Measurements from ENCODE around the gene STK4. TPM values are rescaled to one million over a fixed set of nuclear protein-coding genes. Genes with fewer than 3 reads are reported as not detected.
"Not testable (repeated sequence)": the region's sequence is repeated elsewhere in the genome, so short reads cannot be mapped to it uniquely, and the experiment has no call there.

The STK4 gene
- total RNA-seq, 1 experiment from 2014 or later, result 19.5 TPM

DNA sequence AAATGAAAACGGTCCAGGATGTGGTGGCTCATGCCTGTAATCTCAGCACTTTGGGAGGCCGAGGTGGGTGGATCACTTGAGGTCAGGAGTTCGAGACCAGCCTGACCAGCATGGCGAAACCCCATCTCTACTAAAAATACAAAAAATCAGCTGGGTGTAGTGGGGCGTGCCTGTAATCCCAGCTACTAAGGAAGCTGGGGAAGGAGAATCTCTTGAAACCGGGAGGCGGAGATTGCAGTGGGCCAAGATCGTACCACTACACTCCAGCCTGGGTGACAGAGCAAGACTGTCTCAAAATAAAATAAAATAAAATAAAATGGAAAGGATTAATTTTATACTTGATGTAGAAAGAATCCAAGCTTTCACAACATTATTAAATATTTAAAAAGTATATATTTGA lies 47.8 kb downstream of the STK4 start:
- peaks cover 76% of the 10 kb centered on the region for H3K4me1 ChIP-seq (replicated peaks)
- not testable (repeated sequence) for DNase-seq (ENCODE audit: low read depth in 1 of 2, low spot score in 2 of 2)

DNA sequence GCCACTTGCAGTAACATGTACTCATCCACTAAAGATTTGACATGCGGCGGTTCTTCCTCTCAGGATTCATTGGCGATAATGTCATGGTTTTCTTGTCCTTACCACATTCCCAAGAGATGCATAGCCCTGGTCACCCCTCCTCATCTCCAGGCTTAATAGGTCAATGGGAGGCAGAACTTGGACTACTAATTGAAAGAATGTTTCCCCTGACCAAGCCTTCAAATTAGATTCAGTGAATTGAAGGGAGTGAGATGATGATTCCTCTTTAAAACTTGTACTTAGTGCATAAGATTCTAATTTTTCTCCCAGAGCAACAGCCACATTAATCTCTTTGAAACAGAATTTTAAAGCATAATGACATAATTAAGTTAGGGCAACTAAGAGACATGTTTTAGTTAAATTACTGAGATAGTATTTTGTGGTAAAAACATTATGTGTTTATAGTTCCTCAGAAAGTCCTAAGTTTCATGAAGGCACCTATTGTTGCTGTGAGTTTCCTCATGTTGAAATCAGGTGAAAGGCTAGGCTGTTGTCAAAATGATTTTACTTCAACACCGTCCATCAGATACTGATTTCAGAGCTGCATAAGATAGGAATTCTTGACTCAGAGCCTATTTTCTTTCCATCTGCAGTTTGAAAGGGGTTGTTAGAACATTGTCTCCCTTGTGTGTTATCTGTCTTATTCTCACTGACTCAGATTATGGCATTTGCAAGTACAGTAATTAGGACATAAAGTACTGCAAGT lies 48.5 kb downstream of the STK4 start:
- H3K4me3 ChIP-seq, result no peak overlapping the region

More for the DNA sequence above, 47.8 kb downstream of the STK4 start:
- not testable (repeated sequence) for H3K9me3 ChIP-seq (replicated peaks); H3K4me3 ChIP-seq; H3K27me3 ChIP-seq (replicated peaks)
- H3K27ac ChIP-seq, result peak overlapping the region; percentile 81
- peaks cover 16% of the 10 kb centered on the region; the same call in 1 of the 2 replicates for H3K36me3 ChIP-seq

DNA sequence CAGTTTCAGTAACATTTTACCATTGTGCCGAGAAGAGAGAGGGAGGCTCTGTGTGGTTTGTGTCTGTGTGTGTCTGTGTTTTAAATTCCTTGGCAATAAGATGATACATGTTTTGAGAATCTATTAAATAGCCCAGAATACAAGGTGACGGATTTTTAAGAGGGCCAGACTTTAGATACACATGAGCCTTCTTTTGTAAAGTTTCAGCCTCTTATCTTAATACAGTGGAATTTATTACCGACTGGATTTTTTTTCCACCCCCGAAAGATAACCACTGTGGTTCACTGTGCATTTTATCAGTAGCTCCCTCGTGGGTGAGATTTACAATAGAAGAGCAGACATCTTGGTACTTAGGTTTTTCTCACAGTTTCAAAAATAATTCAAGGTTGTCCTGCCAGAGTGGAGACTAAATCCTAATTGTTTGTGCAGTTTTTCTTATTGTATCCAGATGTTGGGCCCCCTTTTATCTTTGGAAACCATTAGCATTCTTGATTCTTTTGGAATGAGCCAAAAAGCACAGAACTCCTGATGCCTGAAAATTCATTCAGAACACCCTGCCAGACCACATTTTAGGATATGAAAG lies 49.9 kb downstream of the STK4 start:
- DNase-seq (ENCODE audit: low read depth in 1 of 2, low spot score in 2 of 2), result peak in 1 of 2 experiments; percentile 72
- no peaks in the 10 kb centered on the region for H3K27me3 ChIP-seq (replicated peaks)
- H3K9me3 ChIP-seq (replicated peaks), result no peaks in the 10 kb centered on the region
- peaks cover 10% of the 10 kb centered on the region; the same call in 1 of the 2 replicates for H3K36me3 ChIP-seq
- no peak overlapping the region for H3K4me3 ChIP-seq
- peaks cover 67% of the 10 kb centered on the region for H3K4me1 ChIP-seq (replicated peaks)
- peak overlapping the region; percentile 81 for H3K27ac ChIP-seq

More for the DNA sequence above, 48.5 kb downstream of the STK4 start:
- Histone ChIP-seq H3K27ac (peak overlapping the region; percentile 81), H3K9me3 (replicated peaks) (no peaks in the 10 kb centered on the region), H3K4me1 (replicated peaks) (peaks cover 76% of the 10 kb centered on the region), H3K27me3 (replicated peaks) (no peaks in the 10 kb centered on the region), H3K36me3 (peaks cover 16% of the 10 kb centered on the region; the same call in 1 of the 2 replicates)
- DNase-seq (ENCODE audit: low read depth in 1 of 2, low spot score in 2 of 2), result peak; percentile 58 to 62

DNA sequence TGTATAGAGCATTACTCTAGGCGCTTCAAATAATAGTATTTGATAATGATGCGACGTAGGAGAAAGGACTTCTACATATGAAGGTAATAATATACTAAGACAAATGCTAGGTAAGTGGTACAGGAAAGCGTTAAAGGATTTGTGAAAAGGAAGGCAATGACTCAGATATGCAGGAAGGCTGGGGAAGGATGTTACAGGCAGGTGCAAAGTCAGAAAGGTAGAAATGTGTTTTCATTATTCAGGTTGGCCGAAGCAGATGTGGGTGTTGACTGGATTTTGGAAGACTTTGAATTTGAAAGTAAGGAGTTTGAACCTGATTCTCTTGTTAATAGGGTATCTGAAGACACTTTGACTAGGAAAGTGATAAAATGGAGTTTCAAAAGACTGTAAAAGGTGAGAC lies 51.0 kb downstream of the STK4 start:
- peaks cover 58% of the 10 kb centered on the region for H3K4me1 ChIP-seq (replicated peaks)
- H3K27ac ChIP-seq, result no peak overlapping the region
- H3K36me3 ChIP-seq, result peaks cover 10% of the 10 kb centered on the region; the same call in 1 of the 2 replicates
- H3K9me3 ChIP-seq (replicated peaks), result no peaks in the 10 kb centered on the region
- no peak overlapping the region for H3K4me3 ChIP-seq
- H3K27me3 ChIP-seq (replicated peaks), result no peaks in the 10 kb centered on the region
- DNase-seq (ENCODE audit: low read depth in 1 of 2, low spot score in 2 of 2), result no peak

DNA sequence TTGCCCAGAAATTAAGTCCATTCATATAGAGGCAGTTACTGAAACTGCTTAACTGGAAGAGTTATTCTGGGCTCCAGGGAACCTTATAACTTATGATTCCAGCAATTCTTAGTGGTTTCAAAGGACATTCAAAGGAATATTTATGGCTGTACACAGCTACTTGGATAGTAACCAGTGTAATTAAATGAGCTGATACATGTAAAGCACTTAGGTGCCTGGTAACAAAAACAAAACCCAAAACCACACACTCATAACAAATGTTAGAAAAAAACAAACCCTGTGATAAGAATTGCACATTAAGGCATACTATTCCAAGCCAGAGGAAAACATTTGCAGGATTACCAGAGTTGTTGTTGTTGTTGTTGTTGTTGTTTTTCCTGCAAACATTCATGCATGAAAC lies 51.5 kb downstream of the STK4 start:
- no peak overlapping the region for H3K27ac ChIP-seq
- H3K4me1 ChIP-seq (replicated peaks), result peaks cover 55% of the 10 kb centered on the region
- H3K27me3 ChIP-seq (replicated peaks), result no peaks in the 10 kb centered on the region
- DNase-seq (ENCODE audit: low read depth in 1 of 2, low spot score in 2 of 2), result no peak
- no peak overlapping the region for H3K4me3 ChIP-seq
- peaks cover 10% of the 10 kb centered on the region; the same call in 1 of the 2 replicates for H3K36me3 ChIP-seq
- no peaks in the 10 kb centered on the region for H3K9me3 ChIP-seq (replicated peaks)

DNA sequence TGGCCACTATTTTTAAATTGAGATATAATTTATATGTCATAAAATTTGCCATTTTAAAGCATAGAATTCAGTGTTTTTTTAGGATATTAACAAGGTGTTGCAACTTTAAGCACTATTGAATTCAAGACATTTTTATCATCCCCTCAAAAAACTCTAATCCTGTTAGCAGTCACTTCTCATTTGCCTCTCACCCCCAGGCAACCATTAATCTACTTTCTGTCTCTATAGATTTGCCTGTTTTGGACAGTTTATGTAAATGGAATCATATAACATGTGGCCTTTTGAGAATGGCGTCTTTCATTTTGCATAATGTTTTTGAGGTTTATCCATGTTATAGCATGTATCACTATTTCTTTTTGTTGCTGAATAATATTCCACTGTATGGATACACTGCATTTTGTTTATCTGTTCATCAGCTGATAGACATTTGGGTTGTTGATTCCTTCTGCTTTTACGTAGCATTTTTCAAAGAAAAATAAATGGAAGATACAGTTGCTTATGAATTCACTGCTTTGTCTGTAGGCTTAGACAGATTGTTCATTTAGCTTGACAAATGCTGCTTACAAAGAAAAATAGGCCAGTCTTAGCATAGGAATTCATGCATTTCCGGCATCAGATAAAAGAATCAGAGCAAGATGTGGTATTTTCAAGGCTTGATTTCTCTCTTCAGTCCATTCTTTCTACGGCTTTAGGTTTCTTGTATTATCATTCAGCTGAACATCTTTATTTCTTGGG lies 52.9 kb downstream of the STK4 start:
- Histone ChIP-seq H3K36me3 (peaks cover 14% of the 10 kb centered on the region; the same call in 1 of the 2 replicates), H3K4me1 (replicated peaks) (peaks cover 42% of the 10 kb centered on the region), H3K4me3 (no peak overlapping the region), H3K27me3 (replicated peaks) (no peaks in the 10 kb centered on the region), H3K27ac (no peak overlapping the region), H3K9me3 (replicated peaks) (no peaks in the 10 kb centered on the region)
- no peak for DNase-seq (ENCODE audit: low read depth in 1 of 2, low spot score in 2 of 2)

DNA sequence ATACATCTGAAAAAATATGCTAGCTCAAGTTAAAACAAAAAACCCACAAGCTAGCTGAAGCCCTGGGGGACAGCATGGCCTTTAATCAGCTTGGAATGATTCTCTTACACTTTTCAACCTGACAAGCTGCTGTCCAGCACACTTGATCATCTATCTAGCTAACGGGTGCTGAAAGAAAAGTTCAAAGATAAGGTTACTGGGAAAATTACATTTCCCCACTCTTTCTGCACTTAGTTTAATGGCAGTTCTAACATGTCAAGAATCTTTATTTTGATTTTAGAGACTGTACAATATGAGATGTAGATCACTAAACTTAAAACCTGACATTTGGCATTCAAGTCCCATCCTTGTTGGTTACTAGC lies 53.4 kb downstream of the STK4 start:
- no peaks in the 10 kb centered on the region for H3K9me3 ChIP-seq (replicated peaks)
- H3K4me3 ChIP-seq, result no peak overlapping the region
- no peak overlapping the region for H3K27ac ChIP-seq
- no peak for DNase-seq (ENCODE audit: low read depth in 1 of 2, low spot score in 2 of 2)
- H3K4me1 ChIP-seq (replicated peaks), result peaks cover 36% of the 10 kb centered on the region
- peaks cover 14% of the 10 kb centered on the region; the same call in 1 of the 2 replicates for H3K36me3 ChIP-seq
- no peaks in the 10 kb centered on the region for H3K27me3 ChIP-seq (replicated peaks)

DNA sequence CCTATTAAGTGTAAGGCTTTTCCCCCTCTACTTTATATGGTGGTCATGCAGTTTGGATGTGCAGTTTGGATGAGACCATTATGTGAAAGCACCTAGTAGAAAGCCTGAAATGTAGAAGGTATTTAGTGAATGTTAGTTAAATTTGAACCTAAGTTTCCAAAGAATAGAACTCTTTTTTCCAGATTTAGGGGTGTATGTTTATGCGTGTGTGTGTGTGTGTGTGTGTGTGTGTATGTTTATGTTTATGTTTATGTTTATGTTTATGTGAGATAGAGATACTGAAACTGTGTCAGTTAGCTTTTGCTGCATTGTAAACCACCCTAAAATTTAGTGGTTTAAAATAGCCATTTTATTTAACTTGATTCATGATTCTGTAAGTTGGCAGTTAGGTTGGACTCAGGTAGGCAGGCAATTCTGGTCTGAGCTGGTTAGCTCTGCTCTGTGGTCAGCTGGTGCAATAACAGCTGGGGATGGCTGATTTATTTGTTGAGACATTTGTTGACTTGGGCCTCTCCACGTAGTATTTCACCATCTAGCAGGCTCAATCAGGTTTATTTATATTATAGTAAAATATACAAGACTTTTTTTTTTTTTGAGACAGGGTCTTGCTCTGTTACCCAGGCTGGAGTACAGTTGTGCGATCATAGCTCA lies 54.0 kb downstream of the STK4 start:
- Histone ChIP-seq H3K27me3 (replicated peaks) (no peaks in the 10 kb centered on the region), H3K27ac (no peak overlapping the region), H3K4me3 (no peak overlapping the region), H3K4me1 (replicated peaks) (peaks cover 30% of the 10 kb centered on the region), H3K9me3 (replicated peaks) (no peaks in the 10 kb centered on the region), H3K36me3 (peaks cover 19% of the 10 kb centered on the region)
- no peak for DNase-seq (ENCODE audit: low read depth in 1 of 2, low spot score in 2 of 2)

DNA sequence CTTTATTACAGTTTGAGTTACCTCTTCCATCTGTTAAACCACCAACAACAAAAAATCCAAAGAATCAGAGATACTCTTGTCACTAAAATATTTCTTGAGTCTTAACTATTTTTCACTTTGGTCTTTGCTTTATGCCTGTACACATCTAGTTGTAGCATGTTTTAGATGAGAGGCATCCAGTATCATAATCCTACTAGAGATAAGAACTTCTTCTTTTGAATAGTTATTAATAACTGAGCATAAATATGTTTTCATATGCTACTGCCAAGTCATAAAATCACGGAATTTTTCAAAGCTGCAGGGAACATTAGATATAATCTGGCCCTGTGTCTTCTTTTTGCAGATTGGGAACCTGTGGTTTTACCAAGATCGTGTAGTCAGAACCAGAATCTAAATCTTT lies 55.3 kb downstream of the STK4 start:
- Histone ChIP-seq H3K4me1 (replicated peaks) (peaks cover 17% of the 10 kb centered on the region), H3K27me3 (replicated peaks) (no peaks in the 10 kb centered on the region), H3K4me3 (no peak overlapping the region), H3K9me3 (replicated peaks) (no peaks in the 10 kb centered on the region), H3K27ac (no peak overlapping the region), H3K36me3 (peaks cover 31% of the 10 kb centered on the region)
- no peak for DNase-seq (ENCODE audit: low read depth in 1 of 2, low spot score in 2 of 2)

DNA sequence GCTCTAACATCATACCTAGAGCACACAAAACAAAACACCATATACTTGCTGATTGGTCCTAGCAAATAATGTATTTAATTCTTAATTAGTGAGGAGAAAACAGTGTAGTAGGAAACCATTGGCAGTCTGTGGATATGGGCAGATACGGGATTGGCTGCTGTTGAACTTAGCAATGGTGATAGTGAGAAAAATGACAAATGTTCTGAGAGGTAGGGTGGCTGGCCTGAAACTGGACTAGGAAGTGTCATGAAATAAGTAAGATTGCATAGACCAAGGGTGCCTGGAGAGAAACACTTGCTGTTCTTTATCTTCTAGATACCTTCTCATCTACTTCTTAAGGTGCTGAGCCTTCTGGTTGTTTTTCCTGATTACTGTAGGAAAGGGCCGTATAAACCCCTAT lies 56.8 kb downstream of the STK4 start:
- H3K4me1 ChIP-seq (replicated peaks); H3K4me3 ChIP-seq; H3K27me3 ChIP-seq (replicated peaks); H3K27ac ChIP-seq; DNase-seq (ENCODE audit: low read depth in 1 of 2, low spot score in 2 of 2); H3K9me3 ChIP-seq (replicated peaks): not testable (repeated sequence)
- peaks cover 25% of the 10 kb centered on the region for H3K36me3 ChIP-seq

DNA sequence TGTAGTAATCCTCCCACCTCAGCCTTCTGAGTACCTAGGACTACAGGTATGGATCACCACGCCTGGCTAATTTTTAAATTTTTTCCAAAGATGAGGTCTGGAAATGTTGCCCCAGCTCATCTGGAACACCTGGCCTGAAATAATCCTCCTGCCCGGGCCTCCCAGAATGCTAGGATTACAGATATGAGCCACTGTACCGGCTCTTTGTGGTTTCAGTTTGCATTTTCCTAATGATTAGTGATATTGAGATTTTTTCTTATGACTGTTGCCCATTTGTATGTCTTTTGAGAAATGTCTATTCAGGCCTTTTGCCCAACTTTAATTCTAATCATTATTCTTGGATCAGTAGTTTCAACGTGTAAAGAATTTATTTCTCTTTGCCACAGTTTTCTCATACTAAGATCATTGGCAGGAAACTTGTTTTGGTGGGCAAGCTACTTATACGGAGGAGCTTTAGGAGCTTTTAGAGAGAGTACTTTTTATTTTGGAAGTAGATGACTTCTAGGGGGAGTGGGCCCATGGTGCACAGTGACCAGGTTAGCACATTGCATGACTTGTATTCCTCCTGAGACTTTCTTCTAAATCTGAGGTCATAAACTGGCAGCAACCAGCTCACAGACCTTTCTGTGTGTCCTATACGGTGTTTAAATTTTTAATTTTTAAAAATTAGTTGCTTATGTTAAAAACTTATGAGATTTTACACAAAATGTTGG lies 62.3 kb downstream of the STK4 start:
- no peak for DNase-seq (ENCODE audit: low read depth in 1 of 2, low spot score in 2 of 2)
- no peak overlapping the region for H3K4me3 ChIP-seq
- no peak overlapping the region for H3K27ac ChIP-seq
- H3K27me3 ChIP-seq (replicated peaks), result no peaks in the 10 kb centered on the region
- H3K9me3 ChIP-seq (replicated peaks), result no peaks in the 10 kb centered on the region
- peaks cover 10% of the 10 kb centered on the region; the same call in 1 of the 2 replicates for H3K4me1 ChIP-seq (replicated peaks)
- H3K36me3 ChIP-seq, result peaks cover 25% of the 10 kb centered on the region

DNA sequence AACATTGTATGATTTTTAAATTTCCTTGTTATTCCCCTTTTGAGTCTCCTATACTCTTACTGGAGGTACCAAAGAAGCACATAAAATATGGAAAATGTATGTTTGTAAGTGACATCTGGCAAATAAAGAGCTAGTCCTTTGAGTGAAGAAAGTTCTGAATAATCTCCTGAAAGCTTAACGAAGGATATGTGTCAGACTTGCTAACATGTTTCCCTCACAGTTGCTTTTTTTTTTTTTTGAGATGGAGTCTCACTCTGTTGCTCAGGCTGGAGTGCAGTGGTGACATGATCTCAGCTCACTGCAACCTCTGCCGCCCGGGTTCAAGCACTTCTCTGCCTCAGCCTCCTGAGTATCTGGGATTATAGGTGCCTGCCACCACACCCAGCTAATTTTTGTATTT lies 63.6 kb downstream of the STK4 start:
- peaks cover 25% of the 10 kb centered on the region for H3K36me3 ChIP-seq
- peaks cover 10% of the 10 kb centered on the region; the same call in 1 of the 2 replicates for H3K4me1 ChIP-seq (replicated peaks)
- no peaks in the 10 kb centered on the region for H3K9me3 ChIP-seq (replicated peaks)
- H3K27me3 ChIP-seq (replicated peaks), result no peaks in the 10 kb centered on the region
- H3K27ac ChIP-seq, result no peak overlapping the region
- no peak overlapping the region for H3K4me3 ChIP-seq
- no peak for DNase-seq (ENCODE audit: low read depth in 1 of 2, low spot score in 2 of 2)

DNA sequence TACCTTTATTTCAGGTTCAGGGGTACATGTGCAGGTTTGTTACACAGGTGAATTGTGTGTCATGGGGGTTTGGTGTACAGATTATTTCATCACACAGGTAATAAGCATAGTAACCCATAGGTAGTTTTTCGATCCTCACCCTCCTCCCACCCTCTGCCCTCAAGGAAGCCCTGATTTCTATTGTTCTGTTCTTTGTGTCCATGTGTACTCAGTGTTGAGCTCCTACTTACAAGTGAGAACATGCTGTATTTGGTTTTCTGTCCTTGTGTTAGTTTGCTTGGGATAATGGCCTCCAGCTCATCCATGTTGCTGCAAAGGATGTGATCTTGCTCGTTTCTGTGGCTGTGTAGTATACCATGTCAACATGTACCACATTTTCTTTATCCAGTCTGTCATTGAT lies 66.0 kb downstream of the STK4 start:
- DNase-seq (ENCODE audit: low read depth in 1 of 2, low spot score in 2 of 2), result no peak
- Histone ChIP-seq H3K36me3 (0 out of 2 replicates have a peak, but pooled peaks cover 6% of the 10 kb centered on the region), H3K9me3 (replicated peaks) (no peaks in the 10 kb centered on the region), H3K4me1 (replicated peaks) (peaks cover 30% of the 10 kb centered on the region), H3K27me3 (replicated peaks) (no peaks in the 10 kb centered on the region), H3K4me3 (no peak overlapping the region), H3K27ac (no peak overlapping the region)

Data from SJSA1 (cell line).